Endothelial cell of umbilical vein (primary cell): ENCODE measurements around the gene ZNF827. TPM values are rescaled to one million over a fixed set of nuclear protein-coding genes. Genes with fewer than 3 reads are reported as not detected.

ENCODE experiments used
- BruUV-seq: library from RNA; stranded (reverse); fragments of 400-500 nt; replicated peaks from 2 replicates; lab custom pipeline; 2021; lab: Mats Ljungman, UMichigan
- CTCF ChIA-PET: fragments of 300-600, 350-600 bp; sonication (Branson Sonifier 250); formaldehyde crosslinking; loops from one replicate; lab custom pipeline; 2021; ENCODE audit warnings: antibody characterized with exemption, inconsistent platforms; lab: Charles Lee
- POLR2A ChIA-PET: fragments of 300-600, 350-600 bp; sonication (Branson Sonifier 250); formaldehyde crosslinking; loops from one replicate; lab custom pipeline; 2021; ENCODE audit warnings: antibody characterized with exemption, inconsistent platforms; lab: Charles Lee
- DNase-seq: peaks from one replicate; pipeline ENCODE4 v3.0.0-alpha.2; 2011; ENCODE audit warnings: low read depth, low spot score
- FAIRE-seq: peaks from 2 replicates; lab custom pipeline; 2011; peaks lifted over from hg19 to GRCh38; lab: Jason Lieb, UNC
- H2AFZ ChIP-seq: 2 replicates; pipeline ENCODE4 v1.6.0; 2012; ENCODE audit warnings: low read depth, low read length, control low read depth, inconsistent platforms
- H3K27ac ChIP-seq: 2 replicates; pipeline ENCODE4 v1.5.1; 2011; ENCODE audit warnings: low read depth, mild to moderate bottlenecking, control low read depth, low read length, moderate library complexity; ENCODE audit not compliant: insufficient read depth
- H3K27me3 ChIP-seq, 2 experiments: 2 replicates each; pipeline versions ENCODE4 v1.6.0 to v1.6.1; 2011; ENCODE audit warnings: low read length in 2 of 2, mixed read lengths in 1 of 2; ENCODE audit not compliant: control insufficient read depth in 2 of 2, insufficient read depth in 2 of 2
- H3K36me3 ChIP-seq, 2 experiments: 2 replicates in 1 of 2; 3 replicates in 1 of 2; pipeline ENCODE4 v1.5.1; 2011; ENCODE audit warnings: low read length in 2 of 2, mild to moderate bottlenecking in 1 of 2, moderate library complexity in 1 of 2; ENCODE audit not compliant: control insufficient read depth in 2 of 2, insufficient read depth in 2 of 2; ENCODE audit errors: extremely low read depth in 1 of 2
- H3K4me1 ChIP-seq: 3 replicates; pipeline ENCODE4 v1.5.1; 2011; ENCODE audit warnings: mild to moderate bottlenecking, low read length; ENCODE audit not compliant: control insufficient read depth, insufficient read depth; ENCODE audit errors: extremely low read depth
- H3K4me2 ChIP-seq: 2 replicates; pipeline ENCODE4 v1.6.1; 2011; ENCODE audit warnings: low read length, control low read depth, mixed read lengths; ENCODE audit not compliant: insufficient read depth
- H3K4me3 ChIP-seq, 3 experiments: fragments of 200-600 bp in 1 of 3; sonication (generic), shearing (Covaris generic) in 1 of 3; replicated peaks in 1 of 3; 2 replicates each; pipeline ENCODE4 v1.5.1; 2011 to 2016; ENCODE audit warnings: control low read depth in 3 of 3, low read length in 3 of 3, mild to moderate bottlenecking in 2 of 3, inconsistent platforms in 1 of 3, low read depth in 1 of 3, moderate library complexity in 1 of 3; ENCODE audit not compliant: insufficient read depth in 1 of 3
- H3K79me2 ChIP-seq: 2 replicates; pipeline ENCODE4 v1.6.0; 2012; ENCODE audit warnings: low read length, inconsistent platforms; ENCODE audit not compliant: control insufficient read depth, insufficient read depth
- H3K9ac ChIP-seq: replicated peaks from 2 replicates; pipeline ENCODE3; 2011; ENCODE audit warnings: low read length, control low read depth; ENCODE audit not compliant: insufficient read depth; ENCODE audit errors: extremely low read depth
- H3K9me1 ChIP-seq: replicated peaks from 3 replicates; pipeline ENCODE4 v1.6.0; 2011; ENCODE audit warnings: mild to moderate bottlenecking, low read length; ENCODE audit not compliant: control insufficient read depth, insufficient read depth; ENCODE audit errors: extremely low read depth
- H3K9me3 ChIP-seq: replicated peaks from 2 replicates; pipeline ENCODE4 v1.5.1; 2012; ENCODE audit warnings: low read length, inconsistent platforms; ENCODE audit not compliant: control insufficient read depth, insufficient read depth
- H4K20me1 ChIP-seq: replicated peaks from 2 replicates; pipeline ENCODE3; 2011; ENCODE audit warnings: mild to moderate bottlenecking, low read length; ENCODE audit not compliant: control insufficient read depth, insufficient read depth; ENCODE audit errors: extremely low read depth
- EZH2 ChIP-seq: IDR thresholded peaks from 2 replicates; pipeline ENCODE4 v1.6.1; 2012; ENCODE audit warnings: borderline replicate concordance, low read depth, mild to moderate bottlenecking, moderate library complexity, low read length, inconsistent platforms; ENCODE audit not compliant: severe bottlenecking
- FOS ChIP-seq: IDR thresholded peaks from 2 replicates; pipeline ENCODE4 v1.6.1; 2011; ENCODE audit warnings: mild to moderate bottlenecking, low read length, moderate library complexity, borderline replicate concordance; ENCODE audit not compliant: insufficient read depth
- GATA2 ChIP-seq: IDR thresholded peaks from 2 replicates; pipeline ENCODE4 v1.7.0; 2011; ENCODE audit warnings: low read depth, mild to moderate bottlenecking, moderate library complexity, mixed read lengths, low read length; ENCODE audit not compliant: insufficient read length, insufficient read depth
- JUN ChIP-seq: IDR thresholded peaks from 2 replicates; pipeline ENCODE4 v1.6.1; 2011; ENCODE audit warnings: borderline replicate concordance, low read depth; ENCODE audit not compliant: insufficient read length, insufficient read depth
- MYC ChIP-seq: IDR thresholded peaks from one replicate; pipeline ENCODE4 v1.6.1; 2011; ENCODE audit warnings: mild to moderate bottlenecking, low read depth, low read length
- POLR2A ChIP-seq: IDR thresholded peaks from 2 replicates; pipeline ENCODE4 v1.6.1; 2012; ENCODE audit warnings: low read depth, mild to moderate bottlenecking, control low read depth, low read length
- POLR2AphosphoS5 ChIP-seq: IDR thresholded peaks from 2 replicates; pipeline ENCODE4 v1.6.1; 2012; ENCODE audit warnings: low read depth, mild to moderate bottlenecking, control low read depth, low read length, moderate library complexity; ENCODE audit not compliant: insufficient read depth
- dilution Hi-C: fragments of 300-500 bp; cut with MboI; formaldehyde crosslinking; loops from one replicate; pipeline ENCODE4 v1.15.0; 2019; ENCODE audit warnings: low sequenced_read_pairs; ENCODE audit not compliant: extremely low pct_ligation_motif_present
- intact Hi-C: fragments of 100-400 bp; cut with micrococcal nuclease; formaldehyde crosslinking; loops from one replicate; pipeline ENCODE4 v1.10.0; 2022
- polyA plus RNA-seq, 4 experiments: library from polyadenylated mRNA; depleted of rRNA in 3 of 4; stranded (reverse) in 3 of 4; unstranded in 1 of 4; fragments of >200 nt; gene quantifications; 2 replicates each; pipeline versions ENCODE4 v1.2.1 to v1.2.3, GENCODE V29; 2011 to 2012; ENCODE audit warnings: missing spikeins in 1 of 4
- total RNA-seq: library from RNA; stranded (reverse); gene quantifications from 2 replicates; pipeline ENCODE4 v1.2.3, GENCODE V29; 2021
- TF ChIP-seq, protein P1 (sequence below): IDR thresholded peaks from 2 replicates; pipeline ENCODE4 v1.6.1; 2011; ENCODE audit not compliant: insufficient read depth, insufficient read length
- TF ChIP-seq, protein P2 (sequence below), 2 donors: IDR thresholded peaks; 1 replicate in 1 of 2; 2 replicates in 1 of 2; pipeline ENCODE4 v1.5.1; 2011; ENCODE audit warnings: low read length in 2 of 2, mild to moderate bottlenecking in 2 of 2, moderate library complexity in 2 of 2, control low read depth in 1 of 2, inconsistent platforms in 1 of 2, low read depth in 1 of 2; ENCODE audit not compliant: insufficient read depth in 1 of 2; ENCODE audit errors: extremely low read depth in 1 of 2

The ZNF827 gene
- total and polyA plus RNA-seq, 2 donors (not counting 3 experiments of a cell fraction or from before 2014, with no cell fraction given): 16.9 to 23.7 TPM

DNA sequence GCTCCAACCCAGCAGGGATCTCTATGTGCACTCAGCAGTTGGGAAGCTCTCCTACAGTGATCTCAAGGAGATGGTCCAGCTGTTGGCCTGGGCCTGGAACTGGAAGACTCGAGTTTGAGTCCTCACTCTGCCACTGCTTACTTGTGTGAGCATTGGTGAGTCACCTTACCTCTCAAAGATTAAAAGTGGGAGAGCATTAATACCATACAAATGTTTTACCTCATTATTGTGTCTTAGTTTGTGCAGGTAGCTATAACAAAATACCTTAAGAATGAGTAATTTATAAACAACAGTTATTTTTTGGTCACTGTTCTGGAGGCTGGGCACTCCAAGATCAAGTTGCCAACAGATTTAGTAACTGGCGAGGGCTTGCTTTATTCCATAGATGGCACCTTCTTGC lies 21.4 kb upstream of the ZNF827 start:
- Histone ChIP-seq H3K4me2 (no peak overlapping the region), H3K36me3 (no peaks in the 10 kb centered on the region), H3K9ac (no peak overlapping the region), H4K20me1 (no peaks in the 10 kb centered on the region), H3K9me1 (no peaks in the 10 kb centered on the region), H3K4me3 (no peak overlapping the region), H3K27ac (no peak overlapping the region), H2AFZ (no peak overlapping the region), H3K4me1 (no peaks in the 10 kb centered on the region), H3K9me3 (no peaks in the 10 kb centered on the region), H3K79me2 (no peaks in the 10 kb centered on the region), H3K27me3 (no peaks in the 10 kb centered on the region)
- intact Hi-C loops: no loop called here
- TF ChIP-seq, protein P1, sequence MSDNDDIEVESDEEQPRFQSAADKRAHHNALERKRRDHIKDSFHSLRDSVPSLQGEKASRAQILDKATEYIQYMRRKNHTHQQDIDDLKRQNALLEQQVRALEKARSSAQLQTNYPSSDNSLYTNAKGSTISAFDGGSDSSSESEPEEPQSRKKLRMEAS: no peak
- TF ChIP-seq POLR2A (no peak), JUN (no peak), FOS (no peak), MYC (no peak), GATA2 (no peak), POLR2AphosphoS5 (no peak), EZH2 (no peak)
- TF ChIP-seq, protein P2, sequence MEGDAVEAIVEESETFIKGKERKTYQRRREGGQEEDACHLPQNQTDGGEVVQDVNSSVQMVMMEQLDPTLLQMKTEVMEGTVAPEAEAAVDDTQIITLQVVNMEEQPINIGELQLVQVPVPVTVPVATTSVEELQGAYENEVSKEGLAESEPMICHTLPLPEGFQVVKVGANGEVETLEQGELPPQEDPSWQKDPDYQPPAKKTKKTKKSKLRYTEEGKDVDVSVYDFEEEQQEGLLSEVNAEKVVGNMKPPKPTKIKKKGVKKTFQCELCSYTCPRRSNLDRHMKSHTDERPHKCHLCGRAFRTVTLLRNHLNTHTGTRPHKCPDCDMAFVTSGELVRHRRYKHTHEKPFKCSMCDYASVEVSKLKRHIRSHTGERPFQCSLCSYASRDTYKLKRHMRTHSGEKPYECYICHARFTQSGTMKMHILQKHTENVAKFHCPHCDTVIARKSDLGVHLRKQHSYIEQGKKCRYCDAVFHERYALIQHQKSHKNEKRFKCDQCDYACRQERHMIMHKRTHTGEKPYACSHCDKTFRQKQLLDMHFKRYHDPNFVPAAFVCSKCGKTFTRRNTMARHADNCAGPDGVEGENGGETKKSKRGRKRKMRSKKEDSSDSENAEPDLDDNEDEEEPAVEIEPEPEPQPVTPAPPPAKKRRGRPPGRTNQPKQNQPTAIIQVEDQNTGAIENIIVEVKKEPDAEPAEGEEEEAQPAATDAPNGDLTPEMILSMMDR (IDR thresholded peaks at IDR 0.05; ENCODE audit: extremely low read depth in 1 of 2, insufficient read depth in 1 of 2, low read depth in 1 of 2, low read length in 2 of 2): no peak
- ChIA-PET POLR2A (no interaction called here), CTCF (no interaction called here)
- BruUV-seq: no TSS peak
- FAIRE-seq: no peak
- dilution Hi-C loops: no loop called here
- no peak for DNase-seq
